Measurements from ENCODE around the gene NATD1. TPM values are rescaled to one million over a fixed set of nuclear protein-coding genes. Genes with fewer than 3 reads are reported as not detected.

NATD1 gene
- total and polyA plus RNA-seq, 2 of the 8 experiments (the other 6 are each of a cell fraction or from before 2014, with no cell fraction given), result 5.4 to 8.4 TPM

GRCh38 chr17:21300601-21301571 lies 47.7 kb upstream of the NATD1 start (continued):
- TF ChIP-seq CHD7 (IDR thresholded peaks at IDR 0.05; ENCODE audit: insufficient replicate concordance, low read length) (no peak), USF2 (IDR thresholded peaks at IDR 0.05; ENCODE audit: low read length) (no peak), FOSL1 (IDR thresholded peaks at IDR 0.05; ENCODE audit: insufficient read depth, low read depth, low read length) (no peak), TAF1 (IDR thresholded peaks at IDR 0.05; ENCODE audit: low read depth, low read length) (no peak)
